Stimulated activated CD8-positive, alpha-beta memory T cell treated with anti-CD3 and anti-CD28 coated beads, Interleukin-7, amount 100 ng/mL, for 24 hours (primary cell): ENCODE measurements around the gene GFRA1.
"Not testable (repeated sequence)": the region's sequence is repeated elsewhere in the genome, so short reads cannot be mapped to it uniquely, and the experiment has no call there.

Experiments used
- DNase-seq: peaks from one replicate; pipeline ENCODE4 v3.0.0-alpha.2; 2020; ENCODE audit warnings: low read depth

The GFRA1 gene

DNA sequence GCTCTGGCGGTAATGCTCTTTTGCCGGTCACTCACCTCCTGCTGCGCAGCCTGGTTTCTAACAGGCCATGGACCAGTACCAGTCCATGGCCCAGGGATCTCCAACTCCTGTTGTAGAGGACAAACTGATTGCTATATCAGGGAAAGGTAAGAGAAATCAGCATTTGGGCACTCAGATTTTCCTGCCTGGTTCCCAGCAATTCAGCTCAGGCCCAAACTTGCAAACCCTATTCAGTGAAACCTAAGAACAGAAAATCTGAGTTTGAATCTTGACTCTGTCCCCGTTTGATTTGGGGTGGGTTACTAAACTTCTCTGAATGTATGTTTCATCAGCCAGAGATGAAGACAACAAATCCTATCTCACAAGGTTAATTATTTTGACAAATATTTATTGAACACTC is 77.4 kb downstream of the GFRA1 start:
- no peak for DNase-seq

DNA sequence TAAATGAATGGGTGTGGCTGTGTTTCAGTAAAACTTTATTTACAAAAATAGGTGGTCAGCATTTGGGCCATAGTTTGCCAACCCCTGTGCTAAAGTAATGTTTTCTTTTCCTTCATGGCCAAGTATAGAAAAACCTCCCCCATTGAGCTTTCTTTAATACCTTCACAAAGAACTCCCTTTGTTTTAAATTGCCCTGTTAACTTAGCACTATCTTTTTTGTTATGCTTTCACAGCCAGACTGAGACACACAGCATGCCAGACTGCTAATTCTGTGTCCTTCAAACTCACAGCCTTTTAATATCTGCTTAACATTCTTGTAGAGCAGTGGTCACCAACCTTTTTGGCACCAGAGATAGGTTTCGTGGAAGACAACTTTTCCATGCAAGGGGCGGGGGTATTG is 78.0 kb downstream of the GFRA1 start:
- no peak for DNase-seq

DNA sequence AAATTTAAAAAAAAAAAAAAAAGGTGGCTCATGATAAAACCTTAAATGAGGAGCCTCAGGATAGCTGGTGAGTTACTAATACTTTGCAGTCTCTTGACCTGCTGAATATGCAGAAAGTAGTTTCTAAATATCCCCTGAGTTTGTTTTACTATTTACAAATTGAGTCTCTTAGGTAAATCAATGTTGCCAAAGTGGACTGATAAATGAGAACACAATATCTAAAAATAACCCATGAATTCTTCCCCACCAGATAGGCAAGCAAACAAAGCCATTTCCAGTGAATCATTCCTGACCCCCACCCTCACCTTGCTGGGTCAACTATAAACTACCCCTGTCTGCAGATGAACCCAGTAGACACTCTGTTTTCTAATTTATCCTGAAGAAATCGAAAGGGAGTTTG is 78.9 kb downstream of the GFRA1 start:
- no peak for DNase-seq

DNA sequence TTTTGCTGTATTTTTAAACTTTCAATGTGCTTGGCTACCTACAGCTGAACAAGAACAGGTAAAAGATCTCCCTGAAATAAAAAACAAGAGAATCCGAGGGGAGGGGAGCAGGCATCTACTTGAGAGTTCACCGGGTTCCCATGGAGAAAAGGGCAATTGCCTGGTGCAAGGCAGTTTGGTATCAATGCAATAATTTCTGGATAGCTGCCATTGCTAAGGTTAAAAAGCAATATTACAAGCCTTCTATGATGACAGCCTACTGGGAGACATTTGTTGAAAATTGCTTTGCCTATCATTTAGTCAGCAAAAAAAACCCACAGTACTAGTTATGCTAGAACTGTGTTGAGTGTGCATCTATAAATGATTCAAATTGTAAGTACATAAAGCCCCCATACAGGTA is 82.1 kb downstream of the GFRA1 start:
- DNase-seq: no peak

DNA sequence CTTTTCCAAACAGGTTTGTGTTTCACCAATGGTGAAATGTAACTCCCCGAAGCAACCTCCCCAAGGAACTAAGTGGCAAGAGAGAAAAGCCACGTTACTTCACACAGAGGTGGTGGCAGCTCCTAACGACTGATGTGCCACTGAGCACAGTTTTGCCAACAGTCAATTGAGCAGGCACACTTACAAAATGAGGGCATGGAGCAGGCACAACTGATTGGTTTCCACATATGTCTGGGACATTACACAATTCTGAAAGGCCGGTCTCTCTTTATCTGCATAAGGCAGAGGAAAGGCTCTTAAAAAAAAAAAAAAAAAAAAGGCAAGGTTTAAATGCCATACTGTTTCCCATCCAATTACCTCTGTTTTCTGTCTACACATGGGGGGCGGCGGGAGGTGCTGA is 86.7 kb downstream of the GFRA1 start:
- DNase-seq: no peak

DNA sequence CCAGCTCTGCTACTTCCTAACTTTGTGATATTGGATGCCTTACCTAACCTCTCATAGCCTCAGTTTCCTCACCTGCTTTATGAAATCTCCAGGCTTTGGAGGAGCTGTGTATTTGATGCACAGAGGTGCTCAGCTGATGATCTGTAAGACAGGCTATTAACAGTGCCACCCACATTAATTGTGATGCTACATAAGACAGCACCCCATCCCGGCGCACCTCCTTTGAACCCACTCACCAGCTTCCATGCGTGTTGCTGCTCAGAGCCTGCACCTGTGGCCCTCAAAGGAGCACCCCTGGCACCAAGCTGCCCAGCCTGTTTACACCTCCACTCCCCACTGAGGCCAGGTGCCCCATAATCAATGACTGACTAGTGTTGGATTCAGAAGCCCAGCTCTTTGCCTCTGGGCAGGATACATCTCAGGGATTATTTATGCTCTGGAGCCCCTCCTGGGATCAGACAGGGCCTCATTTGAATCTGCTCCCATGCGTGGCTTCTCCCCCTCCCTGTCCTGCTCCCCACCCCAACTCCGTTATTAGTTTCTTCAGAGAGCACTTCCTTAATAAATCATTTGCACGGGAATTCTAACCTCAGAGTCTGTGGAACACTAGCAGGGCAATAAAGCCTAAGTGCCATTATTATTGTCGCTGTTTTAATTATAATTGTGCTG is 87.7 kb downstream of the GFRA1 start:
- DNase-seq: no peak

DNA sequence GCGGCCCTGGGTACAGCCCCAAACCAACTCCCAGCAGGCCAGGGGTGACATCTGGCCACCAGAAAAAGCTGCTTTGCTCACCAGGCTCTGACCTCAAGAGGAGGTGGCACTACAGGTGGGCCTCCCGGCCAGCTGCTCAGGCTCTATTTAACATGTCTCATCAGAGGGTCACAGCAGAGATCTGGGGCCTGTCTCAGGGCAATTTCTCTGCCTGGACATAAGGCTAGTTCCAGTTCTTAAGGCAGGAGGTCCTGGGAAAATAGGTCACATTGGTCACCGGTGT is 88.6 kb downstream of the GFRA1 start:
- DNase-seq: no peak

DNA sequence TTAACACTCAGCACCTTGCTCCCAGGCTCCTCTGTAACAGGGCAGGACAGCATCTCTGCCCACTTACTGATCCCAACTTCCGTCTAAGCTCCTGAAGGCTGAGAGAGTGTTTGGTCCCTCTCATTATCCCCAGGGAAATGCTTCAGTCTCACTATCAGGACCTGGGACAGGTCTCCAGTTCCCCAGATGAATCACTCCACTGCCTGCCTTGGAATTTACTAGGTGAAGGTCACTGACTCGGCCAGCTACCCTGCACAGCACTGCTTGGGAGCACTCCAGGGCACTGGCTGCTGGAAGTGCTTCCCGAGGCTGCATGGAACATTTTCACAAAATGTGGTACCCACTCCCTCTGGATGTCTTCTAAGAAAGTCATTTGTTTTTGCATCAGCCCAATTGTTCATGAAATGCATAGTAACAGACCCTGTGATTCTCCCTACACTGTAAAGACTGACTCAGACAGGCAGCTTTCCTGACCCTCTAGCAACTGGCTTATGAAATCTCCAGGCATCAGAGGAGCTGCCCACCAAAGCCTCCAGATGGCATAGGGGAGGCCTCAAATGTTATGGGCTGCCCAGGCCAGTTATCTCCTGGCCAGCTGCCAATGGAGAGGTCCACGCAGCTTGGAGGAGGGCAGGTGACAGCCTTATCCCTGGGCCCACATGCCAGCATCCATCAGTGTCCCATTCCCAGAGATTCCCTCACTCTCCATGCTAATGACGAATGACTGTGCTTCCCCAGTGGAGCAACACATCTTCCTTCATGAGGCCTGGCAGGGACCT is 89.1 kb downstream of the GFRA1 start:
- no peak for DNase-seq

DNA sequence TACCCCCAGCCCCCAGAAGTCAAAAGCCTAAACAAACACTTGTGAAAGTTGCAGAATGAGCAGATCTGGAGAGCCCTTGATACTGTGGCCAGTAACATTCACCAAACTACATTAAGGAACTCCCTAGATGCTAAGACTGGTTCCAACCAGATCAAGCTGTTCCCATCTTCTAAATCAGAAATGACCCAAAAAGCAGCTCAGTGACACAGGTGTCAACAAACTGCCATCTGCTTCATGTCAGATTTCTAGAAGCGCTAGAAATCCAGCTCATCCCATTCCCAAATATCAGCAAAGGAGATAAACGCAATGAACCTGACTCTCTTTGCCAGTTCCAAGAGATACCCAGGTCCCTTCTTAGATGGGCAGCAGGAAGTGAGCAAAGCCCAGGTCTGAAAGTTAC is 90.6 kb downstream of the GFRA1 start:
- no peak for DNase-seq

DNA sequence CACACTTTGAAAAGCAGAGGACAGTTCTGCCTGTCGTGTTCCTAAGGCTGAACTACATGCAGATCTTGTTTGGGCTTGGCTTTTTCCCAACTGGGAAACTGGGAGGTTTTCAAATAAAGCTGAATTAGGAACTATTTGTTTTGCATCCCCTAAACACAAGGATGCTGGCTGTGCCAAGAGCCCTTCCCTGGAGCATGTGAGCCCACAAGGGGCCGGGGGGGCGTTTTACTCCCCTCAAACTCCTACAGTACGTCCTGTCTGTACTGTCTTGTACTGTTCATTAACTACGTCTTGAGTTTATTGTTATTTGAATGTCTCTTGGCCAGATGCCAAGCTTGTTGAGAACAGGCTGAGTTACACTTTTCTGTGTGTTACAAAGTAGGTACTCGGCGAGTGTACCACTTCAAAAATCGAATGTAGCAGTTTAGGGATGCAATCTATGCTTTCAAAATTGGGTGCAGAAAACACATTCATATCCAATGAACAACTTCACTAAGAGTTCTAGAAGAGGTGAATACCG is 94.9 kb downstream of the GFRA1 start:
- DNase-seq: no peak

DNA sequence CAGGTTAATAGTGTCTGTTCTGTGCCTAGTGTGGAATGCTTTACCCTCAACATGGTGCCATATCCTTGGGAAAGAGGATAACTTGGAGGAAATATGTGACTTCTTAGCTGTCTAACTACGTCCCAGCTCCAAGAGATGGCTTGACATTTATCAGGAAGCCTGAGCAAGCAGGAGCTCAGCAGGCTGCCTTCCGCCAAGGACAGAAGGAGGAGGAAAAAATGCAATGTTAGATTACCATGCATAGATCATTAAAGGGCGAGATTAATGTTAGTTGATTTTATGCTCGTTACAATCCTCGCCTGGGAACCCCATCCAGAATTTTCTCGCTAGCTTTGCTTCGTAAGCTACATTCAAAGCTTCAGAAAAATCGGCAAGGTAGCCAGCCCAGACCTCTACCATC is 97.8 kb downstream of the GFRA1 start:
- DNase-seq: no peak

DNA sequence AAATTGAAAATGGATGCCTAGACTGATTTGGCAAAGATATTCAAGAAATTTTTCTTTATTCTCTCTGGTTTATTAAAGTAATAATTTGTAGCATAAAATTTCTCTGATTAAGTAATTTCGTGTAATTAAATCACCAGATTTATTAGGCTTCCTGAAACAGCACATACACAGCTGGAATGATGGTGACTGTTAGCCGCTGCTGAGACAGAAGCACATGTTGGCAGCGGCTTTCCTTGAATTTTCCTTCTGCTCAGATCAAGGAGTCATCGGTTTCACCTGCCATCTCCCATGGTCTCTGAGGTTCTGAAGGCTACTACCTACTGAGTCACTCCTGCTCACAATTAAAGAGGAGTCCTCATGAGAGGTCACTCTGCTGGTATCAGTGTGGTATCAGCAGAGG is 101.5 kb downstream of the GFRA1 start:
- no peak for DNase-seq

DNA sequence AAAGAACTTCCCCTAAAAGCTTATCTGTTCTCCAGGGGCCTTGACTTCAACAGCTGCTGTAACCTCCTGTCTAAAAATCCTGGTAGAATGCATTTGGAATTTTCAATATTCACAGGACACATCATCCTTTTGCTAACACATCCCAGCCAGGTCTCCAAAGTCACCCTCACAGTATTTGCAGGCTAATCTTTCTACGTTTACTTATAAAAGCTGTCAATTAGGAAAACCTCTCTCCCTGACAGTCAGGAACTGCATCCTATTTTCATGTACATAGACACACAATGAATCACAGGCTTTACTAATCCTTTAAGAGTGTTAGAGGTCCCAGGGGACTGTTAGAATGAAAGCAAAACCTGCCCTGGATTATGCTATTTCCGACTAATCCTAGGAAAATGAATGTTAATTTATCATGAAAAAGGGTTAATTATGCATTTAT is 102.2 kb downstream of the GFRA1 start:
- no peak for DNase-seq

DNA sequence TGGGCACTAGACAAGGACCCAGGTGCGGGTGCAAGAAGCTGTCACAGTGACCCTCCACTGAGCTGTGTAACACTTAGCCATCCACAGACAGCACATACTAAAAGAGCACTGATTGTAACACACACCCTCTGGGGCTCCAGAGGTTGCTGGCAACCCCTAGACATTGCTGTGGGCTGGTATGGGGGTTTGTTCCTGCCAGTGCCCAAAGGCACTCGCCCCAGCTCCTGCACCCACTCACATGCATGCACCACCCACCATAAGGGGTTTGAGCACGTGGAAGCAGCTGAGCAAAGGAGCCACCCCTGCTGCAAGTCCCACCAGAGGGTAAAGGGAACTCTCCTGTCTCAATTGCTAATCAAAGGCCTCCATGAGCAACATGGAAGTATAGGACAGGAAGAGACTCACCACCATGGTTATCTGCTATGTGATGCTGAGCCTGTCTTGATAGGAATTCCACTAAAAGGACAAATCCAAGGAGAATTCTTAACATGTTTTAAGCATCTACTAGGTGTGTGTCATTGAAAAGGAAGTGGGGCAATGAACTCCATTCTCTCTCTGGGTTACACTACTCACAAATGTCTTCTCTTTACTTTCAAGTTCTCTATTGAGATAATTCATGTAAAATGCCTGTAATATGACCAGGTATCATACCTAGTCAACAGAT is 103.1 kb downstream of the GFRA1 start:
- DNase-seq: no peak

DNA sequence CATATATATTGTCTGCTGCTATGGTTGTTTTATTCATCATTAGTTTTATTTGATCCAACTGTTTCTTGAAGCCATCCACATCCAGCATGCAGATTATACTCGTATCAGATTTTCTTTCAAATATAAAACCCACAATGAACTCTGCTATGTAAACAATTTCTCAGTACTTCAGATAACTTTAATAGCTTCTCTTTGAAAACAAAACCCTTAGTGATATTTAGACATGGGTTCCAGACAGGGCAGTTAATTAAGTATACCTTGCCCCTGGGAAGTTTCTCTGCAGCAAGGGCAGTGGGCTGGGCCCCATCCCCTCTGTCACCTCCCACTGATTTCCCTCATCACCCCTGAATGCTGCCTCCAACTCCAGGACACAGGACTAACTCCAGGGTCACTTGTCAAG is 104.3 kb downstream of the GFRA1 start:
- DNase-seq: no peak

DNA sequence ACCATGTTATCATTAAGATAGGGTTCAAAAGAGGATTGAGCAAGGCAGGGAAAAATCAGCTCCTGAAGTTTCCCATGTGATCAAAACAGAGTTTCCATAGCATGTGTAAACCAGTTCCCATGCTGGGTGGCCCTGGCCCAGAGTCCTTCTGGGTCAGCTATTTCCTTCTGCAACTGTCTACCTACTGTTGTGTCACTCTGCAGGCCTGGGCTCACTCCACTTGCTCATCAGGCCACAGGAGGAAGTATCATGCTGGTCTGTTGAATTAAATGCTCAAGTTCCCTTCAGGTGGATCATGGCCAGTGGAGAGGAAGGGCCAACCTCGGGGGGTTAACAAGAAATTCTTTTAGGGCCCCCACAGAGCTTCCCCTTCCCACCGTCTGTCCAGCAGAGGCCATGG is 104.7 kb downstream of the GFRA1 start:
- DNase-seq: no peak

DNA sequence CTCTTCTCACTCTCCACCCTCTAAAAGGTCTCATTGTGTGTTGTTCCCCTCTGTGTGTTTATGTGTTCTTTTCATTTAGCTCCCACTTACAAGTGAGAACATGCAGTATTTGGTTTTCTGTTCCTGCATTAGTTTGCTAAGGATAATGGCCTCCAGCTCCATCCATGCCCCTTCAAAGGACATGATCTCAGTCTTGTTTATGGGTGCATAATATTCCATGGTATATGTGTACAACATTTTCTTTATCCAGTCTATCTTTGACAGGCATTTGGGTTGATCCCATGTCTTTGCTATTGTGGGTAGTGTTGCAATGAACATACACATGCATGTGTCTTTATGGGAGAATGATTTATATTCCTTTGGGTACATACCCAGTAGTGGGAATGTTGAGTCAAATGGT is 107.1 kb downstream of the GFRA1 start:
- DNase-seq: not testable (repeated sequence)

DNA sequence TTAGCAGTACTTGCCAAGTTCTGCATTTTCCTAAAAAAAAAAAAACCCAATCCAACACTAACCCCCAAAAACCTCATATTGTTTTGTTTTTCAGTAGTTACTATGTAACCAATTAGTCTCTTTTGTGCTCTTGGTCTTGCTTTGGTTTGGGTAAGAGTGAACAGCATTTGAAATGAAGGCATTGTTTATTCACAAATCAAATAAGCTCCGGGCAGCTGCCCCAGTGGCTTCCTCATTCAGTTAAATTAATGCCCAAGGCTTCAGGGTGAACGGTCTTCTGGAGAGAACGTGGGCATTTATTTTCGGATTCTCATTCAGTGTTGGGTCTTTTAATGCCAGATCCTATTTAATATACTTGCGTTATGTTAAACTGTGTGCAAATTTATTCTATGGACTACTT is 108.7 kb downstream of the GFRA1 start:
- DNase-seq: no peak

DNA sequence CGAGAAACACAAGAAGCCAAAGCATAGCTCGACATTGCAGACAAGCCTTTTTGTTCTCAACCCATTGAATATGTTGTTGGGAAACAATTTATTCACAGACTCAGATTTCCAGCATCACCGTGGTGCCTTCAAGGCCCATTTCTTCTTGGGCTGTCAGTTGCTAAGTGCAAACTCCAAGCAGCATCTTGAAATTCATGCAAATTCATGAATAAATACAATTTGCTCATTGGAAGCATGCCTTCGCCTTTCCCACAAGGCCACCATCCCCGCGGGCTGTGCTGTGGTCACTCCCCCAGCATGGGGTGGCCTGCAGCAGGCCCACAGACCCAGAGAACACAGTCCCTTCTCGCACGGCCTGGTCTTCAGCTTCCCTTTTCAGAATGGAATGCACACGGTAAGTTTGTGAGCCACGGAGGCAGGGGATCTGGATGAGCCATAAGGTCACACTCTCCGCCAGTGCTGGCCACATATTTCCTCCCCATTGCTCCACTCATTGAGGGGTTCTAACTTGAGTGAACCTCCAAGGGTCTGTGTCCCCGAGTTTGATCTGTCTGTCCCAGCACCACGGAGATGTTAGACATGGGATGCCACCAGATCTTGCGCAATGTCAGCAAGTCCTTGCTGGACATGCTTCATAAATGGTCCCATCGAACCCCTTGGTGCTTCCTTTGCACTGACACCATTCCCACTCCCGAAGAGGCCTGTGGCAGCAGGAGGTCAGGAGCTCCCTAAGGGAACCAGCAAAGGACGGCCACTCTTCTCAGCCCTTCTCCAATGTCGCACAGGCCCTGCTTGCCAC is 109.5 kb downstream of the GFRA1 start:
- no peak for DNase-seq

DNA sequence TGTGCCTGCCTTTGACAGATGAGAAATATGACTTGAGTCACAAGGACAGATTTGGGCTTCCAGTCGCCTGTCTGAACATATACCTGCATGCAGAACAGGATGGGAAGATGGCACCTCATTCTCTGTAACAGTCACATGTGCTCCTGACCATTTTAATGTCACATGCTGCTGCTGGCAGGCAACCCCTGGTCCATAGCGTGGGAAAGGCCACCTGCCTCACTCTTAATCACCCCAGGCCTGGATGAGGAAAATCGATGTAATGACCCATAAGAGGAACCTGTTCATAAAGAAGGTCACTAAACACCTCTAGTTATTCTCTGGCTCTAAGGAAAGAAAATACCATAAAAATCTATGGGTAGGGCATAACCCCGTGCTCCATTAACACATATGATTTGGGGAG is 110.2 kb downstream of the GFRA1 start:
- DNase-seq: no peak

DNA sequence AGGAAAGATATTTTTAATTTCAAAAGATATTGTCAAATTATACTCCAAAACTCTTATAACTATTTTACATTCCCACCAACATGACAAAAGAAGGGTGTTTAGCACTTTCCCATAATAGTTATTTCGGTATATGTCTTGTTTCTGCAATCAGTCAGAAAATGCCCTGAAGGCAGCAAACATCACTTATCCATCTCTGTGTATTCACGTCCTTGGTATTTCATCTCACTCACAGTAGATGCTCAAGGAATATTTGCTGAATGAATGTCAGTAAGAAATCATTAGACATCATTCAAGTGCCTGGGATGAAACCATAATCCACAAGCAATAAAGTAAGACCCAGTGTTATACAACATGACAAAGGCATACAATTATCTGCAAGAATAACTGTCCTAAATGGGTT is 112.7 kb downstream of the GFRA1 start:
- DNase-seq: no peak

DNA sequence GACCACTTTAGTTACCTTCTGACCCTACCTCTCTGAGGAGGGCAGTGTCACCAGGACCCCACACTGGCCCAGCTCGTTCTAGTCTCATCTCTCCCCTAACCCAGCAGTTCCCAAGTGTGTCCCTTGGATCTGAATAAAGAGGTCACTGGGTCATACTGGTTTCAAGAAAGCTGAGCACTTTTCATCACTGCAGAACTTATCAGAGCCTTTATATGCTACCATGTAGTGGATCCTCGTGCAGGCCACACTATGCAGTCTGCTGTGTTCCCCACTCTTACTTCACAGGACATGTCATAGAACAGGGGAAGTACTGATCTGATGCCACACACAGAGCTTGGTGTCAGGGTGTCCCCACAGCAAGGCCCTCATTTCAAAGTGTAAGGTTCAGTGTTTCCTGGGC is 113.8 kb downstream of the GFRA1 start:
- no peak for DNase-seq

DNA sequence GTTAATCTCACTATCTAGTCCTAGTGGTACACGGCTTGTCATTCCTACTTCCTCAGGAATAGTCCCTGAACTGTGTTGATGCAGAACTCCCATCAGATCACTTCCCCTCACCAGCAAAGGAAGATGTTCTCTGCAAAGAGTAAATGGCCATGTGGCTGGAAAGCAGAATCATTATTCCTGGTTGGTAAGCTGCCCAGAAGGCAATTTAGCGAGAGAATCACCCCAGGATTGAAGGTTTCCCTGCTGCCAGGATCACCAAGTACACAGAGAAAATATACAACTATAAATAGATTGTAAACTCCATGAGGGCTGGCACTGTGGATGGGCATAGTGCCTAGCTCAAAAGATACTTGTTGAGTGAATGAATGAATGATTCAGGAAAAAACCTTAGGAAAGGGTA is 115.0 kb downstream of the GFRA1 start:
- DNase-seq: no peak
